ENCODE data around the gene BTBD16. TPM values are rescaled to one million over a fixed set of nuclear protein-coding genes. Genes with fewer than 3 reads are reported as not detected.

BTBD16 gene
- total RNA-seq, 1 donor from 2014 or later: 1.3 TPM

- no peak for DNase-seq
Observed at GRCh38 chr10:122248356-122249302, 22.5 kb upstream of the BTBD16 start.

- no peak for DNase-seq
Observed at GRCh38 chr10:122249303-122249850, 21.7 kb upstream of the BTBD16 start.

- peak; percentile 38 for DNase-seq
Observed at GRCh38 chr10:122249991-122250750, 20.9 kb upstream of the BTBD16 start.

- no peak for DNase-seq
Observed at GRCh38 chr10:122251459-122252255, 19.4 kb upstream of the BTBD16 start.

GRCh38 chr10:122252805-122253204 is 18.3 kb upstream of the BTBD16 start:
- DNase-seq: no peak

GRCh38 chr10:122253605-122254004 is 17.5 kb upstream of the BTBD16 start:
- no peak for DNase-seq

- no peak for DNase-seq
Observed at GRCh38 chr10:122254831-122255230, 16.3 kb upstream of the BTBD16 start.

- no peak for DNase-seq
Observed at GRCh38 chr10:122255509-122256301, 15.4 kb upstream of the BTBD16 start.

GRCh38 chr10:122257041-122257440 is 14.1 kb upstream of the BTBD16 start:
- DNase-seq: no peak

GRCh38 chr10:122258136-122259074 is 12.7 kb upstream of the BTBD16 start:
- no peak for DNase-seq

- no peak for DNase-seq
Observed at GRCh38 chr10:122259075-122259466, 12.0 kb upstream of the BTBD16 start.

GRCh38 chr10:122261584-122261983 is 9.5 kb upstream of the BTBD16 start:
- no peak for DNase-seq

- no peak for DNase-seq
Observed at GRCh38 chr10:122263971-122264370, 7.1 kb upstream of the BTBD16 start.

- DNase-seq: no peak
Observed at GRCh38 chr10:122264436-122264835, 6.7 kb upstream of the BTBD16 start.

GRCh38 chr10:122264931-122265330 is 6.2 kb upstream of the BTBD16 start:
- no peak for DNase-seq

GRCh38 chr10:122265896-122266295 is 5.2 kb upstream of the BTBD16 start:
- DNase-seq: no peak

- DNase-seq: no peak
Observed at GRCh38 chr10:122267849-122268737, 3.0 kb upstream of the BTBD16 start.

GRCh38 chr10:122269059-122269687 is 1.9 kb upstream of the BTBD16 start:
- DNase-seq: no peak
